A375 (cell line): Measurements from ENCODE around the gene UBL3. TPM values are rescaled to one million over a fixed set of nuclear protein-coding genes. Genes with fewer than 3 reads are reported as not detected.

ENCODE experiments used
- small RNA-seq: library from RNA; depleted of rRNA; stranded (forward); fragments of <200 nt; gene quantifications from one replicate; pipeline ENCODE3, GENCODE V24; 2014
- total RNA-seq: library from RNA; depleted of rRNA; stranded (reverse); fragments of >200 nt; shearing (Covaris generic); gene quantifications from 2 replicates; pipeline ENCODE4 v1.2.3, GENCODE V29; 2014; rRNA removed

The UBL3 gene
- total RNA-seq: 6.1 and 6.5 TPM in 2 replicates

GRCh38 chr13:29850213-29850898, at the start of gene UBL3:
TSS of gene UBL3 (minus strand) at chr13:29850617. CDS start at chr13:29849538, 1,079 bp downstream.

Small RNA genes within 50 kb of the gene (small RNA-seq; reads per million reads assigned to genes)
- gene RF00017 (not detected), gene TIMM8BP1 (not detected)
